HepG2 (cell line): ENCODE results near the gene RGL3. TPM values are rescaled to one million over a fixed set of nuclear protein-coding genes. Genes with fewer than 3 reads are reported as not detected.

Experiments
- CCDC6 ChIP-seq: sonication (generic); formaldehyde crosslinking; IDR thresholded peaks from 2 replicates; pipeline ENCODE4 v1.8.1; 2022; ENCODE audit warnings: mild to moderate bottlenecking, missing genetic modification reagents, moderate library complexity
- DZIP1 ChIP-seq: sonication (generic); formaldehyde crosslinking; IDR thresholded peaks from 2 replicates; pipeline ENCODE4 v1.5.0; 2020; ENCODE audit warnings: mild to moderate bottlenecking, missing genetic modification reagents
- FOXJ3 ChIP-seq: sonication (generic); formaldehyde crosslinking; IDR thresholded peaks from 2 replicates; pipeline ENCODE4 v1.4.0; 2020; ENCODE audit warnings: missing genetic modification reagents, mild to moderate bottlenecking, borderline replicate concordance
- FOXK2 ChIP-seq: fragments of 450-650 bp; IDR thresholded peaks from 2 replicates; pipeline ENCODE4 v1.6.1; 2016
- HNF1B ChIP-seq: sonication (generic); formaldehyde crosslinking; IDR thresholded peaks from 2 replicates; pipeline ENCODE4 v1.5.1; 2020; ENCODE audit warnings: mild to moderate bottlenecking, moderate library complexity, missing genetic modification reagents
- JUND ChIP-seq: sonication (generic); formaldehyde crosslinking; IDR thresholded peaks from 2 replicates; pipeline ENCODE4 v1.8.0; 2022; ENCODE audit warnings: mild to moderate bottlenecking, missing genetic modification reagents
- MAFG ChIP-seq: sonication (generic); formaldehyde crosslinking; IDR thresholded peaks from 2 replicates; pipeline ENCODE4 v1.5.1; 2020; ENCODE audit warnings: mild to moderate bottlenecking, missing genetic modification reagents
- PHB2 ChIP-seq: fragments of 450-650 bp; IDR thresholded peaks from 2 replicates; pipeline ENCODE4 v1.6.1; 2018; ENCODE audit not compliant: partially characterized antibody
- PRPF4 ChIP-seq: fragments of 200-400 bp; formaldehyde crosslinking; IDR thresholded peaks from 2 replicates; pipeline ENCODE4 v1.6.1; 2016; ENCODE audit warnings: low read length, low read depth; ENCODE audit not compliant: poor library complexity, severe bottlenecking
- ZFP62 ChIP-seq: sonication (generic); formaldehyde crosslinking; IDR thresholded peaks from 2 replicates; pipeline ENCODE4 v1.4.0; 2020; ENCODE audit warnings: missing genetic modification reagents
- ZNF24 ChIP-seq: fragments of 450-650 bp; IDR thresholded peaks from 2 replicates; pipeline ENCODE4 v1.6.1; 2017; ENCODE audit warnings: antibody characterized with exemption, mild to moderate bottlenecking
- ZNF496 ChIP-seq: sonication (generic); formaldehyde crosslinking; IDR thresholded peaks from 2 replicates; pipeline ENCODE4 v1.8.1; 2023; ENCODE audit warnings: mild to moderate bottlenecking, moderate library complexity, missing genetic modification reagents; ENCODE audit not compliant: insufficient replicate concordance
- polyA plus RNA-seq, 8 experiments: library from polyadenylated mRNA; depleted of rRNA in 3 of 8; stranded (reverse) in 7 of 8; unstranded in 1 of 8; fragments of >200 nt; fragmentation: Illumina TruSeq in 4 of 8; extraction: Trizol in 4 of 8; gene quantifications; 2 replicates each; pipeline versions ENCODE4 v1.2.1 to v1.2.3, GENCODE V29; 2011 to 2016; ENCODE audit warnings: low read depth in 4 of 8, missing spikeins in 1 of 8, mixed read lengths in 1 of 8; ENCODE audit not compliant: insufficient read depth in 1 of 8
- total RNA-seq, 5 experiments: library from RNA; depleted of rRNA; stranded (reverse); fragments of >200 nt; fragmentation: Illumina TruSeq; extraction: Trizol; gene quantifications; 2 replicates each; pipeline ENCODE4 v1.2.3, GENCODE V29; 2016; ENCODE audit warnings: low read depth in 1 of 5
- TF ChIP-seq, protein P1 (sequence below): sonication (generic); formaldehyde crosslinking; IDR thresholded peaks from 2 replicates; pipeline ENCODE4 v1.8.0; 2022; ENCODE audit warnings: missing genetic modification reagents, mild to moderate bottlenecking, borderline replicate concordance
- TF ChIP-seq, protein P2 (sequence below): sonication (generic); formaldehyde crosslinking; IDR thresholded peaks from 2 replicates; pipeline ENCODE4 v1.4.0; 2020; ENCODE audit warnings: missing genetic modification reagents
- TF ChIP-seq, protein P3 (sequence below): sonication (generic); formaldehyde crosslinking; IDR thresholded peaks from 2 replicates; pipeline ENCODE4 v1.4.0; 2020; ENCODE audit warnings: mild to moderate bottlenecking, missing genetic modification reagents, borderline replicate concordance
- TF ChIP-seq, protein P4 (sequence below): sonication (generic); formaldehyde crosslinking; IDR thresholded peaks from 2 replicates; pipeline ENCODE4 v1.8.1; 2023; ENCODE audit warnings: mild to moderate bottlenecking, missing genetic modification reagents
- TF ChIP-seq, protein P5 (sequence below): sonication (generic); formaldehyde crosslinking; IDR thresholded peaks from 2 replicates; pipeline ENCODE4 v1.9.0; 2021; ENCODE audit warnings: missing genetic modification reagents, mild to moderate bottlenecking, borderline replicate concordance

RGL3 gene
- total and polyA plus RNA-seq, 2 of the 13 experiments (the other 11 are each of a cell fraction or from before 2014, with no cell fraction given), result 4.2 to 7.6 TPM

GRCh38 chr19:11346104-11346940, 72.8 kb downstream of the RGL3 start, which contains the start of the genes CCDC159 and TMEM205 (continued):
- TF ChIP-seq ZNF24 (no peak), CCDC6 (CRISPR knock-in tag) (no peak), HNF1B (CRISPR knock-in tag) (no peak), MAFG (CRISPR knock-in tag) (no peak), PRPF4 (no peak), FOXK2 (no peak), JUND (0 out of 2 replicates have a peak, but pooled peaks have one; percentile 15), ZNF496 (CRISPR knock-in tag) (no peak), ZFP62 (CRISPR knock-in tag) (no peak), PHB2 (no peak), DZIP1 (CRISPR knock-in tag) (no peak), FOXJ3 (CRISPR knock-in tag) (no peak)
- TF ChIP-seq, protein P1, sequence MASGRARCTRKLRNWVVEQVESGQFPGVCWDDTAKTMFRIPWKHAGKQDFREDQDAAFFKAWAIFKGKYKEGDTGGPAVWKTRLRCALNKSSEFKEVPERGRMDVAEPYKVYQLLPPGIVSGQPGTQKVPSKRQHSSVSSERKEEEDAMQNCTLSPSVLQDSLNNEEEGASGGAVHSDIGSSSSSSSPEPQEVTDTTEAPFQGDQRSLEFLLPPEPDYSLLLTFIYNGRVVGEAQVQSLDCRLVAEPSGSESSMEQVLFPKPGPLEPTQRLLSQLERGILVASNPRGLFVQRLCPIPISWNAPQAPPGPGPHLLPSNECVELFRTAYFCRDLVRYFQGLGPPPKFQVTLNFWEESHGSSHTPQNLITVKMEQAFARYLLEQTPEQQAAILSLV (CRISPR knock-in tag), result no peak
- TF ChIP-seq, protein P2, sequence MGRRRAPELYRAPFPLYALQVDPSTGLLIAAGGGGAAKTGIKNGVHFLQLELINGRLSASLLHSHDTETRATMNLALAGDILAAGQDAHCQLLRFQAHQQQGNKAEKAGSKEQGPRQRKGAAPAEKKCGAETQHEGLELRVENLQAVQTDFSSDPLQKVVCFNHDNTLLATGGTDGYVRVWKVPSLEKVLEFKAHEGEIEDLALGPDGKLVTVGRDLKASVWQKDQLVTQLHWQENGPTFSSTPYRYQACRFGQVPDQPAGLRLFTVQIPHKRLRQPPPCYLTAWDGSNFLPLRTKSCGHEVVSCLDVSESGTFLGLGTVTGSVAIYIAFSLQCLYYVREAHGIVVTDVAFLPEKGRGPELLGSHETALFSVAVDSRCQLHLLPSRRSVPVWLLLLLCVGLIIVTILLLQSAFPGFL (CRISPR knock-in tag), result no peak
- TF ChIP-seq, protein P3, sequence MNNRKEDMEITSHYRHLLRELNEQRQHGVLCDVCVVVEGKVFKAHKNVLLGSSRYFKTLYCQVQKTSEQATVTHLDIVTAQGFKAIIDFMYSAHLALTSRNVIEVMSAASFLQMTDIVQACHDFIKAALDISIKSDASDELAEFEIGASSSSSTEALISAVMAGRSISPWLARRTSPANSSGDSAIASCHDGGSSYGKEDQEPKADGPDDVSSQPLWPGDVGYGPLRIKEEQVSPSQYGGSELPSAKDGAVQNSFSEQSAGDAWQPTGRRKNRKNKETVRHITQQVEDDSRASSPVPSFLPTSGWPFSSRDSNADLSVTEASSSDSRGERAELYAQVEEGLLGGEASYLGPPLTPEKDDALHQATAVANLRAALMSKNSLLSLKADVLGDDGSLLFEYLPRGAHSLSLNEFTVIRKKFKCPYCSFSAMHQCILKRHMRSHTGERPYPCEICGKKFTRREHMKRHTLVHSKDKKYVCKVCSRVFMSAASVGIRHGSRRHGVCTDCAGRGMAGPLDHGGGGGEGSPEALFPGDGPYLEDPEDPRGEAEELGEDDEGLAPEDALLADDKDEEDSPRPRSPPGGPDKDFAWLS (CRISPR knock-in tag), result no peak
- TF ChIP-seq, protein P4, sequence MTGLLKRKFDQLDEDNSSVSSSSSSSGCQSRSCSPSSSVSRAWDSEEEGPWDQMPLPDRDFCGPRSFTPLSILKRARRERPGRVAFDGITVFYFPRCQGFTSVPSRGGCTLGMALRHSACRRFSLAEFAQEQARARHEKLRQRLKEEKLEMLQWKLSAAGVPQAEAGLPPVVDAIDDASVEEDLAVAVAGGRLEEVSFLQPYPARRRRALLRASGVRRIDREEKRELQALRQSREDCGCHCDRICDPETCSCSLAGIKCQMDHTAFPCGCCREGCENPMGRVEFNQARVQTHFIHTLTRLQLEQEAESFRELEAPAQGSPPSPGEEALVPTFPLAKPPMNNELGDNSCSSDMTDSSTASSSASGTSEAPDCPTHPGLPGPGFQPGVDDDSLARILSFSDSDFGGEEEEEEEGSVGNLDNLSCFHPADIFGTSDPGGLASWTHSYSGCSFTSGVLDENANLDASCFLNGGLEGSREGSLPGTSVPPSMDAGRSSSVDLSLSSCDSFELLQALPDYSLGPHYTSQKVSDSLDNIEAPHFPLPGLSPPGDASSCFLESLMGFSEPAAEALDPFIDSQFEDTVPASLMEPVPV (CRISPR knock-in tag), result 0 out of 2 replicates have a peak, but pooled peaks have one; percentile 32
- TF ChIP-seq, protein P5, sequence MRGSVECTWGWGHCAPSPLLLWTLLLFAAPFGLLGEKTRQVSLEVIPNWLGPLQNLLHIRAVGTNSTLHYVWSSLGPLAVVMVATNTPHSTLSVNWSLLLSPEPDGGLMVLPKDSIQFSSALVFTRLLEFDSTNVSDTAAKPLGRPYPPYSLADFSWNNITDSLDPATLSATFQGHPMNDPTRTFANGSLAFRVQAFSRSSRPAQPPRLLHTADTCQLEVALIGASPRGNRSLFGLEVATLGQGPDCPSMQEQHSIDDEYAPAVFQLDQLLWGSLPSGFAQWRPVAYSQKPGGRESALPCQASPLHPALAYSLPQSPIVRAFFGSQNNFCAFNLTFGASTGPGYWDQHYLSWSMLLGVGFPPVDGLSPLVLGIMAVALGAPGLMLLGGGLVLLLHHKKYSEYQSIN, result no peak
